Loucy (cell line): ENCODE data around the gene AJAP1.

Source experiments
- EZH2phosphoT487 ChIP-seq: fragments of 200-600 bp; IDR thresholded peaks from 2 replicates; pipeline ENCODE4 v1.6.1; 2018; ENCODE audit warnings: antibody characterized with exemption, mild to moderate bottlenecking, moderate library complexity, borderline replicate concordance
- TF ChIP-seq, protein P1 (sequence below): fragments of 200-600 bp; sonication (generic); conservative IDR thresholded peaks from 2 replicates; pipeline ENCODE4 v1.5.1; 2014; ENCODE audit warnings: mild to moderate bottlenecking, antibody characterized with exemption, low read length

GRCh38 chr1:4657244-4657789 is 2.9 kb downstream of the AJAP1 start:
- TF ChIP-seq, protein P1, sequence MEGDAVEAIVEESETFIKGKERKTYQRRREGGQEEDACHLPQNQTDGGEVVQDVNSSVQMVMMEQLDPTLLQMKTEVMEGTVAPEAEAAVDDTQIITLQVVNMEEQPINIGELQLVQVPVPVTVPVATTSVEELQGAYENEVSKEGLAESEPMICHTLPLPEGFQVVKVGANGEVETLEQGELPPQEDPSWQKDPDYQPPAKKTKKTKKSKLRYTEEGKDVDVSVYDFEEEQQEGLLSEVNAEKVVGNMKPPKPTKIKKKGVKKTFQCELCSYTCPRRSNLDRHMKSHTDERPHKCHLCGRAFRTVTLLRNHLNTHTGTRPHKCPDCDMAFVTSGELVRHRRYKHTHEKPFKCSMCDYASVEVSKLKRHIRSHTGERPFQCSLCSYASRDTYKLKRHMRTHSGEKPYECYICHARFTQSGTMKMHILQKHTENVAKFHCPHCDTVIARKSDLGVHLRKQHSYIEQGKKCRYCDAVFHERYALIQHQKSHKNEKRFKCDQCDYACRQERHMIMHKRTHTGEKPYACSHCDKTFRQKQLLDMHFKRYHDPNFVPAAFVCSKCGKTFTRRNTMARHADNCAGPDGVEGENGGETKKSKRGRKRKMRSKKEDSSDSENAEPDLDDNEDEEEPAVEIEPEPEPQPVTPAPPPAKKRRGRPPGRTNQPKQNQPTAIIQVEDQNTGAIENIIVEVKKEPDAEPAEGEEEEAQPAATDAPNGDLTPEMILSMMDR, result no peak
- no peak for TF ChIP-seq EZH2phosphoT487
